Ishikawa (cell line): ENCODE data around the gene PTGER1.

Source experiments
- EGR1 ChIP-seq: IDR thresholded peaks from 2 replicates; pipeline ENCODE4 v1.6.1; 2012
- EP300 ChIP-seq: IDR thresholded peaks from 2 replicates; pipeline ENCODE4 v1.6.1; 2012; ENCODE audit warnings: borderline replicate concordance
- RAD21 ChIP-seq: IDR thresholded peaks from 2 replicates; pipeline ENCODE4 v1.6.1; 2012; ENCODE audit warnings: low read depth
- TAF1 ChIP-seq: IDR thresholded peaks from 2 replicates; pipeline ENCODE4 v1.6.1; 2012; ENCODE audit warnings: low read depth, mild to moderate bottlenecking
- TF ChIP-seq, protein P1 (sequence below): IDR thresholded peaks from 2 replicates; pipeline ENCODE4 v1.6.1; 2012

DNA sequence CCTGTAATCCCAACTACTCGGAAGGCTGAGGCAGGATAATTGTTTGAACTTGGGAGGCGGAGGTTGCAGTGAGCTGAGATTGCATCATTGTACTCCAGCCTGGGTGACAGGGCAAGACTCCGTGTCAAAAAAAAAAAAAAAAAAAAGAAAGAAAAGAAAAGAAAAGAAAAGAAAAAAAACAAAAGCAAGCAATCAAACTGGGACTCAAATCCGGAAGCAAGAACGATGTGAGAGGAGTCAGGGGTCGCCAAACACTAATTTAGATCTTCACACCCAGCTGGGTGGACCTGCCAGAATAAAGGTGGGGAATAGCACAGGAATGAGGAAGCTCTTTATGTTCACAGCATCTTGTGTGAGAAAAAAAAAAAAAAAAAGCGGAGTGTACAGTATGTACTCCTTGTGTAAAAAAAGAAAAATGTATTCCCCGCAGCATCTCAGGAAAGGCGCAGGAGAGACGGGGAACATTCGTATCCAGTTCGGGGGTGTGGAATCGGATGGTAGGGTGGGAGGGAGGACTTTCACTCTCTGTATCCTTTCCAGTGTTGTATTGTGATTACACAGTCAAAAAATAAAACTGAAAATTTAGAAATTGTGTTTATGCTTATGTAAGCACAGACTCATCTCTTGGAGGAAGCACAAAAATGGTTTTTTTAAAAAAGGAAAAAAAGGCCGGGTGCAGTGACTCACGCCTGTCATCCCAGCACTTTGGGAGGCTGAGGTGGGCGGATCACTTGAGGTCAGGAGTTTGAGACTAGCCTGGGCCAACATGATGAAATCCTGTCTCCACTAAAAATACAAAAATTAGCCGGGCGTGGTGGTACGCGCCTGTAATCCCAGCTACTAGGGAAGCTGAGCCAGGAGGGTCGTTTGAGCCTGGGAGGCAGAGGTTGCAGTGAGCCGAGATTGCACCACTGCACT is 35.4 kb upstream of the PTGER1 start:
- TF ChIP-seq, protein P1, sequence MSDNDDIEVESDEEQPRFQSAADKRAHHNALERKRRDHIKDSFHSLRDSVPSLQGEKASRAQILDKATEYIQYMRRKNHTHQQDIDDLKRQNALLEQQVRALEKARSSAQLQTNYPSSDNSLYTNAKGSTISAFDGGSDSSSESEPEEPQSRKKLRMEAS, result no peak
- TF ChIP-seq RAD21 (no peak), EGR1 (no peak), EP300 (no peak), TAF1 (no peak)
